ENCODE results near the gene PCED1A. TPM values are rescaled to one million over a fixed set of nuclear protein-coding genes. Genes with fewer than 3 reads are reported as not detected.
A peak's percentile ranks its signal among the peaks of the same experiment; 100 is the strongest.

Gene PCED1A
- total and polyA plus RNA-seq, 2 of the 13 experiments (the other 11 are each of a cell fraction or from before 2014, with no cell fraction given) = 40.1 to 84.2 TPM

DNA sequence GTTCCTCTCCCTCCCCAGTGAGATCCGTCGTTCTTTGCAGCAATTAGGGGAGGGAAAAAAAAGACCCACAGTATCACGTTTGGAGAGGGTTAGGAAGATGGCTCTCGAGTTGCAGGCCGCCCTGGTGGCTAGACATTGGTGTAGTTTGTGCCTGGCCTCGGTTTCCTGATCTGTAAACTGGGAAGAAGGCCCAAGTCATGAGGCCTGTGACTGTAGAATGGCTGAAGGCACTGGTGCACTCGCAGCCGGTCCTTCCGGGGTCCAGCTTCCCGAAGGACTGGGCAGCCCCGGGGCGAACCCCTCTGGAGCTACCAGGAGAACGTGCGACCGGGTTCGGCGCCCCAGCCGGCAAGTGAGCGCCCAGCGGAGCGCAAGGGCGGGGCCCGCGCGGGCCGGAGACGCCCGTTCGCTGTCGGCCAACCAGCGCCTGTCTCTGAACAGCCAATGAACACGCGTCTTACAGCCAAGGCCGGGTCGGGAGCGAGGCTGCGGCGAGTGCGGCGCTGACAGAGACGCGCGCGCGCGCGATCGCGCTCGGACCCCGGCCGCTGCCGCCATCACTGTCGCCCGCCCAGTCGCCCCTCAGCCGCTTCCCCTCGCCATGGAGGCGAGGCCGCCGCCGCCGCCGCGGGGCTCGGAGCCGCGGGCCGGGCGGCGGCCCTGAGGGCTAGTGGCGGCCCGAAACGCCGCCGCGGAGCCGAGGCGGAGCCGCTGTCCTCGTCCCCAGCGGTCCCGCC is 32.7 kb upstream of the PCED1A start, which contains the start of gene PTPRA (continued):
- TF ChIP-seq, protein P1, sequence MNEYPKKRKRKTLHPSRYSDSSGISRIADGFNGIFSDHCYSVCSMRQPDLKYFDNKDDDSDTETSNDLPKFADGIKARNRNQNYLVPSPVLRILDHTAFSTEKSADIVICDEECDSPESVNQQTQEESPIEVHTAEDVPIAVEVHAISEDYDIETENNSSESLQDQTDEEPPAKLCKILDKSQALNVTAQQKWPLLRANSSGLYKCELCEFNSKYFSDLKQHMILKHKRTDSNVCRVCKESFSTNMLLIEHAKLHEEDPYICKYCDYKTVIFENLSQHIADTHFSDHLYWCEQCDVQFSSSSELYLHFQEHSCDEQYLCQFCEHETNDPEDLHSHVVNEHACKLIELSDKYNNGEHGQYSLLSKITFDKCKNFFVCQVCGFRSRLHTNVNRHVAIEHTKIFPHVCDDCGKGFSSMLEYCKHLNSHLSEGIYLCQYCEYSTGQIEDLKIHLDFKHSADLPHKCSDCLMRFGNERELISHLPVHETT (CRISPR knock-in tag; conservative IDR thresholded peaks at IDR 0.05) = peak; percentile 73; the same call in 1 of the 2 replicates
- TF ChIP-seq, protein P2, sequence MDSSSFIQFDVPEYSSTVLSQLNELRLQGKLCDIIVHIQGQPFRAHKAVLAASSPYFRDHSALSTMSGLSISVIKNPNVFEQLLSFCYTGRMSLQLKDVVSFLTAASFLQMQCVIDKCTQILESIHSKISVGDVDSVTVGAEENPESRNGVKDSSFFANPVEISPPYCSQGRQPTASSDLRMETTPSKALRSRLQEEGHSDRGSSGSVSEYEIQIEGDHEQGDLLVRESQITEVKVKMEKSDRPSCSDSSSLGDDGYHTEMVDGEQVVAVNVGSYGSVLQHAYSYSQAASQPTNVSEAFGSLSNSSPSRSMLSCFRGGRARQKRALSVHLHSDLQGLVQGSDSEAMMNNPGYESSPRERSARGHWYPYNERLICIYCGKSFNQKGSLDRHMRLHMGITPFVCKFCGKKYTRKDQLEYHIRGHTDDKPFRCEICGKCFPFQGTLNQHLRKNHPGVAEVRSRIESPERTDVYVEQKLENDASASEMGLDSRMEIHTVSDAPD (CRISPR knock-in tag; IDR thresholded peaks at IDR 0.05) = peak; percentile 43; the same call in 1 of the 2 replicates
- peak; percentile 37; the same call in 1 of the 2 replicates for TF ChIP-seq RFXAP (CRISPR knock-in tag; IDR thresholded peaks at IDR 0.05; ENCODE audit: borderline replicate concordance)
- TF ChIP-seq, protein P3, sequence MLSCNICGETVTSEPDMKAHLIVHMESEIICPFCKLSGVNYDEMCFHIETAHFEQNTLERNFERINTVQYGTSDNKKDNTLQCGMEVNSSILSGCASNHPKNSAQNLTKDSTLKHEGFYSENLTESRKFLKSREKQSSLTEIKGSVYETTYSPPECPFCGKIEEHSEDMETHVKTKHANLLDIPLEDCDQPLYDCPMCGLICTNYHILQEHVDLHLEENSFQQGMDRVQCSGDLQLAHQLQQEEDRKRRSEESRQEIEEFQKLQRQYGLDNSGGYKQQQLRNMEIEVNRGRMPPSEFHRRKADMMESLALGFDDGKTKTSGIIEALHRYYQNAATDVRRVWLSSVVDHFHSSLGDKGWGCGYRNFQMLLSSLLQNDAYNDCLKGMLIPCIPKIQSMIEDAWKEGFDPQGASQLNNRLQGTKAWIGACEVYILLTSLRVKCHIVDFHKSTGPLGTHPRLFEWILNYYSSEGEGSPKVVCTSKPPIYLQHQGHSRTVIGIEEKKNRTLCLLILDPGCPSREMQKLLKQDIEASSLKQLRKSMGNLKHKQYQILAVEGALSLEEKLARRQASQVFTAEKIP (CRISPR knock-in tag; IDR thresholded peaks at IDR 0.05; ENCODE audit: borderline replicate concordance) = no peak
- no peak for TF ChIP-seq SATB2 (CRISPR knock-in tag; IDR thresholded peaks at IDR 0.05)
- TF ChIP-seq, protein P4, sequence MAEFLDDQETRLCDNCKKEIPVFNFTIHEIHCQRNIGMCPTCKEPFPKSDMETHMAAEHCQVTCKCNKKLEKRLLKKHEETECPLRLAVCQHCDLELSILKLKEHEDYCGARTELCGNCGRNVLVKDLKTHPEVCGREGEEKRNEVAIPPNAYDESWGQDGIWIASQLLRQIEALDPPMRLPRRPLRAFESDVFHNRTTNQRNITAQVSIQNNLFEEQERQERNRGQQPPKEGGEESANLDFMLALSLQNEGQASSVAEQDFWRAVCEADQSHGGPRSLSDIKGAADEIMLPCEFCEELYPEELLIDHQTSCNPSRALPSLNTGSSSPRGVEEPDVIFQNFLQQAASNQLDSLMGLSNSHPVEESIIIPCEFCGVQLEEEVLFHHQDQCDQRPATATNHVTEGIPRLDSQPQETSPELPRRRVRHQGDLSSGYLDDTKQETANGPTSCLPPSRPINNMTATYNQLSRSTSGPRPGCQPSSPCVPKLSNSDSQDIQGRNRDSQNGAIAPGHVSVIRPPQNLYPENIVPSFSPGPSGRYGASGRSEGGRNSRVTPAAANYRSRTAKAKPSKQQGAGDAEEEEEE (CRISPR knock-in tag; IDR thresholded peaks at IDR 0.05; ENCODE audit: borderline replicate concordance) = no peak; the same call in 1 of the 2 replicates
- TF ChIP-seq KAT7 (CRISPR knock-in tag; IDR thresholded peaks at IDR 0.05; ENCODE audit: borderline replicate concordance) = peak; percentile 88; the same call in 1 of the 2 replicates
- no peak for TF ChIP-seq ZNF546 (CRISPR knock-in tag; conservative IDR thresholded peaks at IDR 0.05)
- peak; percentile 50 for TF ChIP-seq TARDBP (CRISPR knock-in tag; IDR thresholded peaks at IDR 0.05)
- TF ChIP-seq, protein P5, sequence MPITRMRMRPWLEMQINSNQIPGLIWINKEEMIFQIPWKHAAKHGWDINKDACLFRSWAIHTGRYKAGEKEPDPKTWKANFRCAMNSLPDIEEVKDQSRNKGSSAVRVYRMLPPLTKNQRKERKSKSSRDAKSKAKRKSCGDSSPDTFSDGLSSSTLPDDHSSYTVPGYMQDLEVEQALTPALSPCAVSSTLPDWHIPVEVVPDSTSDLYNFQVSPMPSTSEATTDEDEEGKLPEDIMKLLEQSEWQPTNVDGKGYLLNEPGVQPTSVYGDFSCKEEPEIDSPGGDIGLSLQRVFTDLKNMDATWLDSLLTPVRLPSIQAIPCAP (CRISPR knock-in tag; IDR thresholded peaks at IDR 0.05; ENCODE audit: low read depth) = peak; percentile 93; the same call in 1 of the 2 replicates
- TF ChIP-seq ZNF616 (CRISPR knock-in tag; IDR thresholded peaks at IDR 0.05; ENCODE audit: low read depth) = no peak; the same call in none of the 2 replicates
- TF ChIP-seq ZC3H4 (CRISPR knock-in tag; IDR thresholded peaks at IDR 0.05; ENCODE audit: borderline replicate concordance) = no peak
- TF ChIP-seq NFE2L2 (IDR thresholded peaks at IDR 0.05; ENCODE audit: low read length) = no peak
- TF ChIP-seq, protein P6, sequence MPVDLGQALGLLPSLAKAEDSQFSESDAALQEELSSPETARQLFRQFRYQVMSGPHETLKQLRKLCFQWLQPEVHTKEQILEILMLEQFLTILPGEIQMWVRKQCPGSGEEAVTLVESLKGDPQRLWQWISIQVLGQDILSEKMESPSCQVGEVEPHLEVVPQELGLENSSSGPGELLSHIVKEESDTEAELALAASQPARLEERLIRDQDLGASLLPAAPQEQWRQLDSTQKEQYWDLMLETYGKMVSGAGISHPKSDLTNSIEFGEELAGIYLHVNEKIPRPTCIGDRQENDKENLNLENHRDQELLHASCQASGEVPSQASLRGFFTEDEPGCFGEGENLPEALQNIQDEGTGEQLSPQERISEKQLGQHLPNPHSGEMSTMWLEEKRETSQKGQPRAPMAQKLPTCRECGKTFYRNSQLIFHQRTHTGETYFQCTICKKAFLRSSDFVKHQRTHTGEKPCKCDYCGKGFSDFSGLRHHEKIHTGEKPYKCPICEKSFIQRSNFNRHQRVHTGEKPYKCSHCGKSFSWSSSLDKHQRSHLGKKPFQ (CRISPR knock-in tag; IDR thresholded peaks at IDR 0.05; ENCODE audit: insufficient replicate concordance) = peak; percentile 80
- TF ChIP-seq ZNF75D (CRISPR knock-in tag; IDR thresholded peaks at IDR 0.05; ENCODE audit: borderline replicate concordance) = no peak

All from HepG2 (cell line).